ENCODE results near the gene LRRC23.

LRRC23 gene

DNA sequence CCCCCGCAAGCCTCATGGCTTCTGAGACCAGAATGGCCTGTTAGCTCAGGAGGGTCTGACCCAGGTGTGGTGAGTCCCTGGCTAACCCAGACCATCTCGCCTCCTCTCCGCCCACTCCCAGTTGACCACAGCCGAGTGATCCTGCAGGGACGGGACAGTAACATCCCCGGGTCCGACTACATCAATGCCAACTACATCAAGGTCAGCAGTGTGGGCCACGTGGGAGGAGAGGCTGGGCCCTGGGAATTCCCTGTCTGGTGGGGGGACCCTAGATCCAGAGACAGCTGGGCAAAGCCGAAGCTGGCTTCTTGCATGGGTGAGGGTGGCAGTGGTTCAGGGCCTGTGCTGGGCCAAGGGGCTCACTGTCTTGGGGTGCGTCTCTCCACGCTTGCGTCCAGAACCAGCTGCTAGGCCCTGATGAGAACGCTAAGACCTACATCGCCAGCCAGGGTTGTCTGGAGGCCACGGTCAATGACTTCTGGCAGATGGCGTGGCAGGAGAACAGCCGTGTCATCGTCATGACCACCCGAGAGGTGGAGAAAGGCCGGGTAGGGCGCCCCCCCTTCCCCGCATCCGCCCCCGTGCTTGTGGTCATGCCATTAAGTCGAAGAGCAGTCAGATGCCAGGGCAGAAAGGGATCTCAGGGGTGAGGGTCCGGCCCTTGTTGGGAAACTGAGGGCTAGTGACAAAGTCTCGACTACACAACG, 51.6 kb downstream of the LRRC23 start:
- no peak for DNase-seq (ENCODE audit: low read depth, low spot score)

DNA sequence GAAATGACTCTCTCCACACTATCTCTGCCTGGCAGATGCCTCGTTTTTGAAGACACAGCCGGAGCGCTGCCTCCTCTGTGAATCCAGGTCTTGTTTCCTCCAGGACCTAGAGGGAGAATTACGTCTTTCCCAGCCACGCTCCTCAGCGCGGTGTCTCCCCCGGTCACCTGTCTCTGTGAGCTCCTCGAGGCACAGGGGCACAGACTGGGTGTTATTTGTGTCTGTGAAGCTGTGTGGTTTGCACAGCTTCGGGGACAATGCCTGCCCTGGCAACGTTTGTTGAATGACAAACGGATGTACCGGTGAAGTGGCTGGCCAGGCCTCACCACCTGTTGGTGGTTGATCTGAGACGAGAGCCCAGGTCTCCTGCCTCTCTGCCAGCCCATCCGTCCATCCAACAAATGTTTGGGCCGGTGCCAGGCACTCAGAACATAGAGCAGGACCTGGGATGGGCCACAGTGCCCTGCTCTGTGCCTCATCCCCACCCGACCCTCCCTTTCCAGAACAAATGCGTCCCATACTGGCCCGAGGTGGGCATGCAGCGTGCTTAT, 52.6 kb downstream of the LRRC23 start:
- no peak for DNase-seq (ENCODE audit: low read depth, low spot score)

DNA sequence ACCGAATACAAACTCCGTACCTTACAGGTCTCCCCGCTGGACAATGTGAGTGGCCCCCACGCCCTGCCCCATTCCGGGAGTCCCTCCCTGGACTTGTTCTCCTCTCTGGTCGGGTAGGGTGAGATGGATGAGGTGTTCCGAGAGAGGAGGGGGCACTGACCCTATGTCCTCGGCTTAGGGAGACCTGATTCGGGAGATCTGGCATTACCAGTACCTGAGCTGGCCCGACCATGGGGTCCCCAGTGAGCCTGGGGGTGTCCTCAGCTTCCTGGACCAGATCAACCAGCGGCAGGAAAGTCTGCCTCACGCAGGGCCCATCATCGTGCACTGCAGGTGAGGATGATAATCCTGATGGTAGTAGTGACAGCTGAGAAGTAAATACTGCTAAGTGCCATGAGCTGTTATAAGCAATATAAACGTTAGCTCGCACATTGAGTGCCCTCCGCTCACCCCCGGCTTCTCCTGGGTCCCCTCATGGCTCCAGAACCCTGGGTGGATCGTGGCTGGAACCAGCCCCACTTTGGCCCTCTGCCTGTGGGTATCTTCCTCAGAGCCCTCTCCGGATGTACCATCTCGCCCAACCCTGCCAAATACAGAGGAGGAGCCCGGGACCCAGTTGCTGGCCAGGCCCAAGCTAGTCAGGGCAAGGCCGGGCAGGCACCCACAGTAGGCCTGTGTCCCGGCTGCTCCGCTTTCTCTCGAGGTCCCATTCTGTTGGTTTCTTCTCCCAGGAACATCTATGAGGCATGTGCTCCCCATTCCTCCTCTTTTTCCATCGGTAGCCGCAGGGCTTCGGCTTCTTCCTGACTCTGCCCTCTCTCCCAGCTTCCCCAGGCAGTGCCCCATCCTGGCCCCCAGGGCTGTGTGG, 53.4 kb downstream of the LRRC23 start:
- no peak for DNase-seq (ENCODE audit: low read depth, low spot score)

DNA sequence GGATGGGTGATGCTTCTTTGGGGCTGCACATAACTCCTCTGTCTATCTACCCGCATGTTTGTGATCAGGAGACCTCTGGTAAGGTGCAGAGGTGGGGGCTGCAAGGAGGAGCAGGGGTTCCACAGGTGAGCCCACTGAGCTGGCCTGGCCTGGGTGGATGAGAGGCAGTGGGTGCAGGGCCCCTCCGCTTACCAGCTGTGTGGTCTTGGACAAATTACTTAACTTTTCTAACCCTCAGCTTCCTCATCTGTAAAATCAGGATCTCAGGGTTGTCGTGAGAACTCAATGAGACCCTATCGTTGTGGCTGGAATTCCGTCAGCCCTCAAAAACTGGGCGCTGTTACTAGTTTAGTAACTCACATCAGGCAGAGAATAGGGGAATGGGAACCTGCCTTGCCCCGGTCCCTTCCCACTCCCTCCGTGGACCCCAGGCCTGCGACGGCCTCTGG, 54.0 kb downstream of the LRRC23 start:
- DNase-seq (ENCODE audit: low read depth, low spot score): no peak

DNA sequence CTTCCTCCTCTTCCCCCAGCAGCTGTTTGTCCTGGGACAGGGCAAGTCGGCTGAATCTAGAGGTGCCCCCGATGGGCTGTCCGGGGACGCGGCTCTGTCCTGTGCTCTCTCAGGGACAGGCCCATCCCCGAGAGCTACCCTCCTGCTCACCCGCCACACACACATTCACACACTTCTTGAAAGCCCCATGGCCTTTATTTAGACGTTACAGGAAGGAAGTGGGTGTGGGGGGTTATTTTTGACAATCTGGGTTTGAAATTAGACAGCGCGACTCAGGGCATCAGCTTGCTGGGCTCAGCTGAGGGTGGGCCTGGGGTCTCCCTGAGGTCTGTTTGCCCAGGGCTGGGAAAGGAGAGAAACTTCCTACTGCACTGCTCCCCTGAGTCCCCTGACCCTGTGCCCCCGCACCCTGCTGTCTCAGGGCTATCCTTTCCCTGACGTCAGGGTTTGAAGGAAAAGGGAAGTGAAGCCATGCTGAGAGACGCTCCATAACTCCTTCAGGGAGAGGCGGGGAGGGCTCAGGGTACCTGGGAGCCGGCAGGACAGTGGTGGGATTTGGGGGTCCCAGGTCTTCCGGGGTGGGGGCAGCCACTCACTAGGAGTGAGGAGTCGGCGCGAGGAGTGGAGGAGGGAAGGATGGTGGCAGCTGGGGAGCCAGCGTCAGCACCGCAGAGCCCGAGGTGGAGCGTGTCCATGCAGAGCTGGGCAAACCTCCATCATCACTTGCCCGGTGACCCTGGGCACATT, 54.6 kb downstream of the LRRC23 start:
- no peak for DNase-seq (ENCODE audit: low read depth, low spot score)

DNA sequence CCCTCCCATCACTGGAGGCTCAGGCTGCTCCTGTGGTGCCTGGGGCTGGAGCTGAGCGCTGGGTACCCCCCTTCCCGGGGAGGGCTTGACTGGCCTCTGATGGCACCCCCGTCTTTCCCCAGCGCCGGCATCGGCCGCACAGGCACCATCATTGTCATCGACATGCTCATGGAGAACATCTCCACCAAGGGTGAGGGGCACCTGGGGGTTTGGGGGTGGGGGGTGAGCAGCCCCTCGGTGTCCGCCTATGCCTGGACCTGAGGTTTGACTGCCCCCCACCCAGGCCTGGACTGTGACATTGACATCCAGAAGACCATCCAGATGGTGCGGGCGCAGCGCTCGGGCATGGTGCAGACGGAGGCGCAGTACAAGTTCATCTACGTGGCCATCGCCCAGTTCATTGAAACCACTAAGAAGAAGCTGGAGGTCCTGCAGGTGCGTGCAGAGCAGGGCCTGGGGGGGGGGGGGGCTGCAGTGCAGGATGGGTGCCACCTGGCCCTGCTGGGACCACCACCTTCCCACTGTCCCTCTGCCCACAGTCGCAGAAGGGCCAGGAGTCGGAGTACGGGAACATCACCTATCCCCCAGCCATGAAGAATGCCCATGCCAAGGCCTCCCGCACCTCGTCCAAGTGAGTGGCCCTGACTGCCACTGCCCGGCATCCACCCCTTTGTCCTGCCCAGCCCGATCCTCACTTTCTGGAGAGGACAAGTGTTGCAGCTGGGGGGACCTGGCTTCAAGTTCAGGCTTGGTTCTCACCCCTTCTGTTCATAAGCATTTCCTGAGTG, 55.4 kb downstream of the LRRC23 start:
- no peak for DNase-seq (ENCODE audit: low read depth, low spot score)

DNA sequence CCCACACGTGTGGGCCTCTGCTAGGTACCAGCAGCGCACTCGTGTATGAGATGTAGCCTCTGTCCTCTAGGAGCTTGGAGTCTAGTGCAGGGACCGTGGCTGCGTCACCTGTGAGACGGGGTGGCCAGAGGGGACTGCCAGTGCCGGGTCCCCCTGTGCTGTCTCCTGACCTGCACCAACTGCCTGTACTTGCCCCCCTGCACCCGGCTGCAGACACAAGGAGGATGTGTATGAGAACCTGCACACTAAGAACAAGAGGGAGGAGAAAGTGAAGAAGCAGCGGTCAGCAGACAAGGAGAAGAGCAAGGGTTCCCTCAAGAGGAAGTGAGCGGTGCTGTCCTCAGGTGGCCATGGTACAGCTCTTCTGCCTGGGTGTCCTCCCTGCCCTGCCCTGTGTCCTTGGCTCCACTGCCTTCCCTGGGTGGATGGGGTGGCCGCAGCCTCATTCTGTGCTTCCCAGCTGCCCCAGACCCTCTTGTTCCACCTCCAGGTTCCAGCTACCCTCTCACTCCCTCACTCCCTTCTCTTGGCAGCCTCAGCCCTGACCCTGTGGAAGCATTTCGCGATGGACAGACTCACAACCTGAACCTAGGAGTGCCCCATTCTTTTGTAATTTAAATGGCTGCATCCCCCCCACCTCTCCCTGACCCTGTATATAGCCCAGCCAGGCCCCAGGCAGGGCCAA, 56.1 kb downstream of the LRRC23 start:
- DNase-seq (ENCODE audit: low read depth, low spot score): no peak

DNA sequence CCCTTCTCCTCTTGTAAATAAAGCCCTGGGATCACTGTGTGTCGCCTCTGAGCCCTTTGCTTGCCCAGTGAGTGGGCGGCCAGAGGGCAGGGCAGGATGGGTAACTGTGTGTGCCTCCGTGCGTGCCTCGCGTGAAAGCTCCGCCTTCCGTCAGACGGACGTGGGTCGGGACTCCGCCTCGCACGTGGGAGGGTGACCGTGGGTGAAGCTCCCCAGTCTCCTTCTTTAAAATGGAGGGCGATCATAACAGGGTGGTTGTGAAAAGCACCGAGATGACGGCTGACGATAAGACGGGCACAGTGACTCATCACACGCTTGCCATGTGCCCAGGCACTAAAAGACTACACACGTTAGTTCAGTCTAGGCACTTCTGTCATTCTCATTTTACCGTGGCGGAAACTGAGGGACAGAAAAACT, 56.7 kb downstream of the LRRC23 start:
- DNase-seq (ENCODE audit: low read depth, low spot score): no peak

DNA sequence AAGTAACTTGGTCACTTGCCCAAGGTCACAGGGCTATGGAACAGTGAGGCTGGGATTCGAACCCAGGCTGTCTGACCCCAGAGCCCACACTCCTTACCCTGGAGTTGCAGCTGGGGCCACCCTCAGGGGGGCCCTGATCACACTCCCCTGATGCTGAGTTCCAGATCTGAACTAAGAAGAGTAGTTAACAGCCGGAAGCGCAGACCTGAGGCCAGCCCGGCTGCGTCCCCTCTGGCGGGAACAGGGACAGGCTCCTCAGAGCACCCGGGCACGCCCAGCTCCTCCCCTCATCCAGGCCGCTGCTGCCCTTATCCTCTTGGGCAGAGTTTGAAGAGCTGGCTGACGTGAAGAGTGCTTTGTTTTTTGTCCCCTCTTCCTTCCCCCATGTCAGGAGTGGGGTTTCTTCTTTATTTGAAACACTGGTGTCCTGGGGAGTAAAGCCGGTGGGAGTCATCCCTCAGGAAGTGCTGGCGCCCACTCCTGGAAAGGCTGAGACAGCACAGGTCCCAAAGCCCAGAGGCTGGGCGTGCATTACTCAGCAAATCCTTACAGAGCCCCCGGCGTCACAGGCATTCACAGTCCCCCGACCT, 57.2 kb downstream of the LRRC23 start:
- no peak for DNase-seq (ENCODE audit: low read depth, low spot score)

DNA sequence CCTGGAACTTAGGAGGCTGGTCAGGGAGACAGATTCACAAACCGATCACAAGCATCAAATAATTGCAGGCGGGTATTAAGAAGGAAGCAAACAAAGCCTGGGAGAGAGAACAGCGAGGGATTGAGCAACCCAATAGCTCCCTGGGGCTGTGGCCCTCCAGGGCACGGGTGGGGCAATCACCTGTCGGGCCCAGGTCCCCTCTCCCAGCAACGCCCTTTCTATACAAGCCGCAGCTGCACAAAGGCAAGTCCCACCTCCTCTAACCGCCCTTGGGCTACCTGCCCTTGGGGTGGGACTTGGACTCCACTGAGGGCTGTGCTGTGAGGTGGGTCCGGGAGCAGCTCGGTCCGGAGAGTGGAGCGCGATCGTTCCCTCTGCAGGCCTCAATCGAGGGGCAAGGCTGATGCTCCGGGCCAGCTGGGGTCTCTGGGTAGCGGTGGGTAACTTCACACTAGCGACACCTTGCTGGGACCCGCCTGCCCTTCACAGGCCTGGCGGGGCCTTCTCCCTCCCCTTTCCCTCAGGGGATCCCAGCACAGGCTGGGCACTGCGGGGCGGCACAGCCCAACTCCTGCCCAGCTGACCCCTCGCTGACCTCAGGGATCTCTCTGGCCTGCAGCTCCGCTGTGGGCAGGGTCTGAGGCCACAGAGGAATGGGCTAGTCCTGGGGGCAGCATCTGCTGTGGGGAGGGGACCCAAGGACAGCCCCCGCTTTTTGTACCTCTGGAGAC, 57.8 kb downstream of the LRRC23 start:
- DNase-seq (ENCODE audit: low read depth, low spot score): no peak

DNA sequence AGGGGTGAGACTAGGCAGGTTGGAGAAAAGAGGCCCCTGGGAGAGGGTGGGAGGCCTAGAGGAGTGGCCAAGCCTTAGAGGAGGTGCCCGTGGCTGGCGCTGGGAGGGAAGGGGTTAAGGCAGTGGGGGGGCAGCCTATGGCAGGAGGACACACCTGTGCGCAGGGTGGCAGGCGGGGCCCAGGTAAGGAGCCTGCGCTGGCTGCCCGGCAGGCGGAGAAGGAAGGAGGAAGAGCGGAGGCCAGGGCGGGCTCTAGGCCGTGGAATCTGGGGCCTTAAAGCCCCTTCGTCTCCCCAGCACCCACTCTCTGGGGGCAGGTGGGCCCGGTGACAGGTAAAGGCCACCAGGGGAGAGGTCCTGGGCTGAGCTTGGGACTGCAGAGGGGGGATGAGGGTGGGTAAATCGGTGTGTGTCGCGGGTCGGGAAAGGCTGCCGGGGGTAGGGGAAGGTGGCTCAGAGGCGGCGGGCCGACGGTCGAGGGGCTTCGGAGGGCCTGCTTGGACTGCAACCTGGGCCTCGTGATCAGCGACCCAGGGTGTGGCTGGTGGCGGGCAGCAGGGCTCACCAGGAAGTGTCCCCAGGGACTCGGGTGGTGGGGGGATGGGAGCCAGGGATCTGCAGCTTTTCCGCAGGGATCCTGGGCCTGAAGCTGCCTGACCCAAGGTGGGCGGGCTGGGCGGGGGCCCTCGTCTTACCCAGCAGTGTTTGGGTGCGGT, 58.6 kb downstream of the LRRC23 start:
- DNase-seq (ENCODE audit: low read depth, low spot score): no peak

Data from iPS DF 19.7 (cell line).